GM12874 (cell line): ENCODE results near the gene ASB4.

Experiments used
- TF ChIP-seq, protein P1 (sequence below): IDR thresholded peaks from 2 replicates; pipeline ENCODE4 v1.5.1; 2011; ENCODE audit warnings: low read depth, mild to moderate bottlenecking, control low read depth, low read length, moderate library complexity; ENCODE audit not compliant: insufficient read depth

Gene ASB4

GRCh38 chr7:95502403-95502802, 16.7 kb downstream of the ASB4 start:
- TF ChIP-seq, protein P1, sequence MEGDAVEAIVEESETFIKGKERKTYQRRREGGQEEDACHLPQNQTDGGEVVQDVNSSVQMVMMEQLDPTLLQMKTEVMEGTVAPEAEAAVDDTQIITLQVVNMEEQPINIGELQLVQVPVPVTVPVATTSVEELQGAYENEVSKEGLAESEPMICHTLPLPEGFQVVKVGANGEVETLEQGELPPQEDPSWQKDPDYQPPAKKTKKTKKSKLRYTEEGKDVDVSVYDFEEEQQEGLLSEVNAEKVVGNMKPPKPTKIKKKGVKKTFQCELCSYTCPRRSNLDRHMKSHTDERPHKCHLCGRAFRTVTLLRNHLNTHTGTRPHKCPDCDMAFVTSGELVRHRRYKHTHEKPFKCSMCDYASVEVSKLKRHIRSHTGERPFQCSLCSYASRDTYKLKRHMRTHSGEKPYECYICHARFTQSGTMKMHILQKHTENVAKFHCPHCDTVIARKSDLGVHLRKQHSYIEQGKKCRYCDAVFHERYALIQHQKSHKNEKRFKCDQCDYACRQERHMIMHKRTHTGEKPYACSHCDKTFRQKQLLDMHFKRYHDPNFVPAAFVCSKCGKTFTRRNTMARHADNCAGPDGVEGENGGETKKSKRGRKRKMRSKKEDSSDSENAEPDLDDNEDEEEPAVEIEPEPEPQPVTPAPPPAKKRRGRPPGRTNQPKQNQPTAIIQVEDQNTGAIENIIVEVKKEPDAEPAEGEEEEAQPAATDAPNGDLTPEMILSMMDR: no peak

DNA sequence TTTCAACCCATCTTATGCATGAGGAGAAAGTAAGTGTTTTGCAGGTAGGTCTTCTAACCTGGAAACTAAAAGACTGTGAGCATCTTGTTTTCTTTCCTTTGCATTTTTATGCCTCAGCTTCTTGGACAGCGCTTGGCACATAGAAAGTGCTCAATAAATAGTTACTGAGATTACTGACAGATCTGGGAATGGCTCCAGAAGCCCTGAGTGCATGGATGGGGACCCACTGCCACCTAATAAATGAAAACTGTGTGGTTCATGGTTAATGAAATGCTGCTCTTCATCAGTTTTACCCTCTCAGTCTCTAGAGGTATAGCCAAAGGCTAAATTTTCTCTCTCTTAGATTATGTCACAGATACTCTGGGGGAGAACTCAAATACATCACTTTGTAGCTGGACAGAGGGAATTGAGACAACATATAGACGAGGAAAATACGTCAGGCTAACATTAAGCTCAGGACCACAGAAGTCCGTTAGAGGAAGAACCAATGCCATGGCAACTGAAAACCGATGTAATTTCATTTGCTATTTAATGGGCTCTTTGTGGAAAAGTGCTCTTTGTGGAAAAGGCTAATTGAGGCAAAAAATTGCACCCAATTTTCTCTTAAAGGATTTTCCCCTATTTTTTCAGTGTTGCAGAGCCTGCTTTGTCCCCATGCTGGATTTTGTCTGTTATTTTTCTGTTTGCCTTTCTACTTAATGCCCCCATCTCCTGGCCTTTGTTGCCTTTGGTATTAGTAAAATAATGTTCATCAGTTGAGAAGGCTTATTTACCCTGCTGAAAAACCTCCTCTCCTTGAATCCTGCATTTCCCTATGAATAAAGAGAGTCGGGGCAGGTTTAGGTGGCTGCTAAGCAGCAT, 17.8 kb downstream of the ASB4 start:
- TF ChIP-seq, protein P1: no peak

DNA sequence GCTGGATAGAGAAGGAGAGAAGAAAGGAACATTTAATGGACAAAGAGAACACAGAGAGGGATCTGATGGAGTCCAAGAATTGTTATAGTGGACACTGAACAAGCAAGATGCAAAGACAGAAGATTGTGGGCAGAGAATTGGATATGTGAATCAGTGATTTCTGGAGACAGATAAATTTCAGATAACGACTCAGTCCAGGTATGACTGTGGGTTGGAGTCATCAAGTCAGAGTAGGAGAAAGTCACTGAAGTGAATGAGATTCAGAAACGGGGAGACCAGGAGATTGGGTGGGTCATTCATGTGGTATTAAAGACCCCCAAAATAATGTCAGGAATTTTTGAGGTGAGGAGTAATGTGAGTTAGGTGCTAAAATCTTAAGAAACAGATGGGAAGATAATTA, 23.0 kb downstream of the ASB4 start:
- TF ChIP-seq, protein P1: no peak

DNA sequence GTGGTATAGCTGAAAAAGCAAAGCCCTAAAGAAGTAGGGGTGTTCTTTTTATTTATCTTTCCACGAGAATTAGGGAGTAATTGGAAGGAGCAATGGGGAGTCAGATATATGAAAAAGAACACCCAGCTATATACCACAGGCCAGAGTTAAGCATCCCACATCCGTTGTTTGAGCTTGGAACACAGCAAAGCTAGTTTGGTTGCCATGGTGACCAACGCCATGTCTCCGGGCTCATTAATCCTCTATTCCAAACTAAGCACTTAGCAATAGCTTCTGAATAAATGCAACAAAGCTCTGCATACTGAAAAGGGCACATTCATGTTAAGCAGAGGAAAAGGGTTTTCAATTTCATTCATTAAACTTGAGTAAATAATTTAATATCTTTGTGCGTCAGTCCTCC, 23.5 kb downstream of the ASB4 start:
- TF ChIP-seq, protein P1: no peak

GRCh38 chr7:95511716-95512260, 26.0 kb downstream of the ASB4 start:
- TF ChIP-seq, protein P1: peak; percentile 80

DNA sequence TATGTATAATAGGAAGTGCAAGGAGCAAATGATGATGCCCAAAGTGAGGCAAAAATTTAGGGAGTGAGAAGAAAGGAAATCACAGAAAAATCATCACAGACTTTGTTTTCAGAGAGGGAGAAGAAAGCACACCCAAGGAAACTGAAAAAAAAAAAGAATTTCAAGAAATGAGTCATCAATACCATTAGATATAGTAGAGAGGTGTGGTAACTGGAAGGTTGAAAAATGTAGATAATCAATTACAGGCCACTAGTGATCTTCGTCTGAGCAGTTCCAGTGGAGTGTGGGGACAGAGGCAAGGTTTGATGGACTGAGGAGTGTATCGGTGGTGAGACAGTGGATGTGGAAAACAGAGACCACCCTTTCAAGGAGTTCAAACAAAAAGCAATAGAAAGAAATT, 31.7 kb downstream of the ASB4 start:
- TF ChIP-seq, protein P1: no peak

DNA sequence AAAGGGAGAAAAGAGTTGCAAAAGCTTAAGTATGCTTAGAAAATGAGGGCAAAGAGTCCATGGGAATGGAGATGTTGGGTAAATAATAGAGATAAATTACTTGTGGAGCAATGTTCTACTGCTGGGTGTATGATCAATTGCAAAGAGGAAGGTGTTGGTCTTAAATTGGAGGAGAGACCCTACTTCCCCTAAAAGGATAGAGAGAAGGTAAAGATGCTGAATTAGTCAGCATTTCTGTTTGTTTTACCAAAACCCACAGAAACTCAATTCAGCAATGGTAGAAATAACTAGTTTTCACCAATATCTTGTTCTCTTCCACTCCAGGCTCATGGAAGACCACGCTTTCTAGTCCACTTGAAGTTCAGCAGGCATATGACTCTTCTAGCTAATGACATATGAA, 32.1 kb downstream of the ASB4 start:
- TF ChIP-seq, protein P1: no peak
